Measurements from ENCODE around the gene ZSCAN2.
"Not testable (repeated sequence)": the region's sequence is repeated elsewhere in the genome, so short reads cannot be mapped to it uniquely, and the experiment has no call there.

The ZSCAN2 gene

GRCh38 chr15:84599906-84600305, 903 bp upstream of the ZSCAN2 start:
- no peak for DNase-seq

GRCh38 chr15:84600331-84600686, 500 bp upstream of the ZSCAN2 start:
- peak; percentile 54 for DNase-seq

- DNase-seq: no peak
These were observed 688 bp downstream of the ZSCAN2 start for GRCh38 chr15:84601555-84601838.

- no peak for DNase-seq
These were observed 3.0 kb downstream of the ZSCAN2 start for GRCh38 chr15:84603630-84604379.

- DNase-seq: peak; percentile 29
These were observed 4.2 kb downstream of the ZSCAN2 start for GRCh38 chr15:84604826-84605553.

- DNase-seq: no peak
These were observed 4.7 kb downstream of the ZSCAN2 start for GRCh38 chr15:84605554-84605882.

- no peak for DNase-seq
These were observed 5.9 kb downstream of the ZSCAN2 start for GRCh38 chr15:84606653-84607120.

- no peak for DNase-seq
These were observed 8.0 kb downstream of the ZSCAN2 start for GRCh38 chr15:84608707-84609284.

GRCh38 chr15:84609818-84610525, 9.2 kb downstream of the ZSCAN2 start:
- DNase-seq: no peak

GRCh38 chr15:84611631-84612030, 10.8 kb downstream of the ZSCAN2 start:
- DNase-seq: no peak

GRCh38 chr15:84616235-84616634, 15.4 kb downstream of the ZSCAN2 start:
- DNase-seq: no peak

- DNase-seq: no peak
These were observed 19.8 kb downstream of the ZSCAN2 start for GRCh38 chr15:84620626-84621025.

- no peak for DNase-seq
These were observed 20.7 kb downstream of the ZSCAN2 start for GRCh38 chr15:84621358-84621979.

- no peak for DNase-seq
These were observed 23.6 kb downstream of the ZSCAN2 start for GRCh38 chr15:84624359-84624758.

GRCh38 chr15:84625123-84625522, 24.3 kb downstream of the ZSCAN2 start:
- no peak for DNase-seq

- DNase-seq: no peak
These were observed 28.2 kb downstream of the ZSCAN2 start for GRCh38 chr15:84629033-84629432.

- no peak for DNase-seq
These were observed 31.0 kb downstream of the ZSCAN2 start for GRCh38 chr15:84631706-84632272.

- DNase-seq: peak; percentile 74
These were observed 32.8 kb downstream of the ZSCAN2 start for GRCh38 chr15:84633311-84634227.

- no peak for DNase-seq
These were observed 33.5 kb downstream of the ZSCAN2 start for GRCh38 chr15:84634228-84634837.

GRCh38 chr15:84638103-84638502, 37.3 kb downstream of the ZSCAN2 start:
- no peak for DNase-seq

- not testable (repeated sequence) for DNase-seq
These were observed 41.1 kb downstream of the ZSCAN2 start for GRCh38 chr15:84641871-84642270.

Data from activated naive CD4-positive, alpha-beta T cell treated with anti-CD3 and anti-CD28 coated beads, Interleukin-2, amount 50 U/mL, for 16 hours (primary cell).